ENCODE measurements around the gene MAPKBP1.

MAPKBP1 gene

GRCh38 chr15:41870689-41871081, 96.4 kb downstream of the MAPKBP1 start:
- H3K9ac ChIP-seq (ENCODE audit: low read length in 2 of 2) = no peak overlapping the region
- no peaks in the 10 kb centered on the region for H3K27me3 ChIP-seq (ENCODE audit: control insufficient read depth in 1 of 2, insufficient read depth in 2 of 2, low read length in 2 of 2)
- H3K27ac ChIP-seq (ENCODE audit: low read length) = no peak overlapping the region
- H3K36me3 ChIP-seq (ENCODE audit: control insufficient read depth in 2 of 2, insufficient read depth in 2 of 2, low read length in 2 of 2) = no peaks in the 10 kb centered on the region
- H3K4me1 ChIP-seq (ENCODE audit: control insufficient read depth, insufficient read depth, low read length) = no peaks in the 10 kb centered on the region
- H3K4me3 ChIP-seq (ENCODE audit: low read length in 2 of 2) = no peak overlapping the region
- no peaks in the 10 kb centered on the region for H3K9me3 ChIP-seq (ENCODE audit: control insufficient read depth in 2 of 2, low read length in 2 of 2)

- H3K27ac ChIP-seq (ENCODE audit: low read length) = no peak overlapping the region
- no peak overlapping the region for H3K9ac ChIP-seq (ENCODE audit: low read length in 2 of 2)
- H3K4me1 ChIP-seq (ENCODE audit: control insufficient read depth, insufficient read depth, low read length) = no peaks in the 10 kb centered on the region
Measured at GRCh38 chr15:41871175-41871905, 97.1 kb downstream of the MAPKBP1 start.

GRCh38 chr15:41872166-41872747, 98.0 kb downstream of the MAPKBP1 start:
- Histone ChIP-seq H3K36me3 (ENCODE audit: control insufficient read depth in 2 of 2, insufficient read depth in 2 of 2, low read length in 2 of 2) (no peaks in the 10 kb centered on the region), H3K4me1 (ENCODE audit: control insufficient read depth, insufficient read depth, low read length) (no peaks in the 10 kb centered on the region), H3K27ac (ENCODE audit: low read length) (no peak overlapping the region), H3K4me3 (ENCODE audit: low read length in 2 of 2) (no peak overlapping the region), H3K27me3 (ENCODE audit: control insufficient read depth in 1 of 2, insufficient read depth in 2 of 2, low read length in 2 of 2) (no peaks in the 10 kb centered on the region), H3K9me3 (ENCODE audit: control insufficient read depth in 2 of 2, low read length in 2 of 2) (no peaks in the 10 kb centered on the region), H3K9ac (ENCODE audit: low read length in 2 of 2) (no peak overlapping the region)

More at GRCh38 chr15:41871175-41871905, 97.1 kb downstream of the MAPKBP1 start:
- H3K36me3 ChIP-seq (ENCODE audit: control insufficient read depth in 2 of 2, insufficient read depth in 2 of 2, low read length in 2 of 2) = no peaks in the 10 kb centered on the region
- no peak overlapping the region for H3K4me3 ChIP-seq (ENCODE audit: low read length in 2 of 2)
- no peaks in the 10 kb centered on the region for H3K27me3 ChIP-seq (ENCODE audit: control insufficient read depth in 1 of 2, insufficient read depth in 2 of 2, low read length in 2 of 2)
- H3K9me3 ChIP-seq (ENCODE audit: control insufficient read depth in 2 of 2, low read length in 2 of 2) = no peaks in the 10 kb centered on the region

- Histone ChIP-seq H3K9me3 (ENCODE audit: control insufficient read depth in 2 of 2, low read length in 2 of 2) (no peaks in the 10 kb centered on the region), H3K9ac (ENCODE audit: low read length in 2 of 2) (no peak overlapping the region), H3K27me3 (ENCODE audit: control insufficient read depth in 1 of 2, insufficient read depth in 2 of 2, low read length in 2 of 2) (no peaks in the 10 kb centered on the region), H3K27ac (ENCODE audit: low read length) (no peak overlapping the region), H3K36me3 (ENCODE audit: control insufficient read depth in 2 of 2, insufficient read depth in 2 of 2, low read length in 2 of 2) (no peaks in the 10 kb centered on the region), H3K4me3 (ENCODE audit: low read length in 2 of 2) (no peak overlapping the region), H3K4me1 (ENCODE audit: control insufficient read depth, insufficient read depth, low read length) (no peaks in the 10 kb centered on the region)
Measured at GRCh38 chr15:41873711-41874110, 99.4 kb downstream of the MAPKBP1 start.

GRCh38 chr15:41874736-41875135, 100.5 kb downstream of the MAPKBP1 start:
- no peaks in the 10 kb centered on the region for H3K27me3 ChIP-seq (ENCODE audit: control insufficient read depth in 1 of 2, insufficient read depth in 2 of 2, low read length in 2 of 2)
- no peaks in the 10 kb centered on the region for H3K36me3 ChIP-seq (ENCODE audit: control insufficient read depth in 2 of 2, insufficient read depth in 2 of 2, low read length in 2 of 2)
- no peak overlapping the region for H3K9ac ChIP-seq (ENCODE audit: low read length in 2 of 2)
- H3K27ac ChIP-seq (ENCODE audit: low read length) = no peak overlapping the region
- no peaks in the 10 kb centered on the region for H3K4me1 ChIP-seq (ENCODE audit: control insufficient read depth, insufficient read depth, low read length)
- no peak overlapping the region for H3K4me3 ChIP-seq (ENCODE audit: low read length in 2 of 2)
- H3K9me3 ChIP-seq (ENCODE audit: control insufficient read depth in 2 of 2, low read length in 2 of 2) = no peaks in the 10 kb centered on the region

- Histone ChIP-seq H3K4me3 (ENCODE audit: low read length in 2 of 2) (no peak overlapping the region), H3K9ac (ENCODE audit: low read length in 2 of 2) (no peak overlapping the region), H3K36me3 (ENCODE audit: control insufficient read depth in 2 of 2, insufficient read depth in 2 of 2, low read length in 2 of 2) (no peaks in the 10 kb centered on the region), H3K27ac (ENCODE audit: low read length) (no peak overlapping the region), H3K9me3 (ENCODE audit: control insufficient read depth in 2 of 2, low read length in 2 of 2) (no peaks in the 10 kb centered on the region), H3K27me3 (ENCODE audit: control insufficient read depth in 1 of 2, insufficient read depth in 2 of 2, low read length in 2 of 2) (peaks cover 5% of the 10 kb centered on the region in 2 donors), H3K4me1 (ENCODE audit: control insufficient read depth, insufficient read depth, low read length) (no peaks in the 10 kb centered on the region)
Measured at GRCh38 chr15:41876007-41876406, 101.7 kb downstream of the MAPKBP1 start.

GRCh38 chr15:41876689-41877088, 102.4 kb downstream of the MAPKBP1 start:
- Histone ChIP-seq H3K4me3 (ENCODE audit: low read length in 2 of 2) (no peak overlapping the region), H3K9me3 (ENCODE audit: control insufficient read depth in 2 of 2, low read length in 2 of 2) (no peaks in the 10 kb centered on the region), H3K9ac (ENCODE audit: low read length in 2 of 2) (no peak overlapping the region), H3K27me3 (ENCODE audit: control insufficient read depth in 1 of 2, insufficient read depth in 2 of 2, low read length in 2 of 2) (peaks cover 6 to 12% of the 10 kb centered on the region in 2 donors), H3K27ac (ENCODE audit: low read length) (no peak overlapping the region), H3K36me3 (ENCODE audit: control insufficient read depth in 2 of 2, insufficient read depth in 2 of 2, low read length in 2 of 2) (no peaks in the 10 kb centered on the region), H3K4me1 (ENCODE audit: control insufficient read depth, insufficient read depth, low read length) (peaks cover 4% of the 10 kb centered on the region)
